Umbilical cord (tissue), 2 donors: ENCODE results near the gene SPATA31D4. TPM values are rescaled to one million over a fixed set of nuclear protein-coding genes. Genes with fewer than 3 reads are reported as not detected.

Experiments
- DNase-seq: peaks from one replicate; pipeline ENCODE4 v3.0.0-alpha.2; 2015; ENCODE audit warnings: low spot score
- total RNA-seq: library from RNA; depleted of rRNA; stranded (reverse); fragments of >200 nt; gene quantifications from one replicate; pipeline ENCODE4 v1.2.3, GENCODE V29; 2014; ENCODE audit warnings: low replicate concordance; ENCODE audit not compliant: insufficient read depth

The SPATA31D4 gene
- total RNA-seq, 1 donor from 2014 or later, result 1.7 TPM

GRCh38 chr9:81964218-81965171 lies 36.3 kb downstream of the SPATA31D4 start:
- no peak for DNase-seq

DNA sequence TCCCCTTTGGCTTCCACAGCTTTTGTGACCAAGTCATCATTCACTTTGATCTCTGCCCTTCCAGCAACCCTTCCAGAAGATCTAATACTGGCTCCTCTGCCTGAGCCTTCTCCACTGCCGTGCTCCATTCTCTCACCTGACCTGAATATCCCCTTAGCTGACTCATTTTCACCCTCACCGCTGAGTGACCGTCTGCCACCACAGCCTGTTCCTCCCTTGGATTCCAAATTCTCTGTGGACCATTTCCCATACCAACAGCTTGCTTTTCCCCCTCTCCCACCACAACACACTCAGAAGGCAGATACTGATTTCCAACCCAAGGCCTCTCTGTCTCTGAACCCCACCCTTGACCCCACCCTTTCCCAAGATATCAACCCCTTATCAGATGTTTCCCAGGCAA lies 39.8 kb downstream of the SPATA31D4 start:
- DNase-seq, result no peak

DNA sequence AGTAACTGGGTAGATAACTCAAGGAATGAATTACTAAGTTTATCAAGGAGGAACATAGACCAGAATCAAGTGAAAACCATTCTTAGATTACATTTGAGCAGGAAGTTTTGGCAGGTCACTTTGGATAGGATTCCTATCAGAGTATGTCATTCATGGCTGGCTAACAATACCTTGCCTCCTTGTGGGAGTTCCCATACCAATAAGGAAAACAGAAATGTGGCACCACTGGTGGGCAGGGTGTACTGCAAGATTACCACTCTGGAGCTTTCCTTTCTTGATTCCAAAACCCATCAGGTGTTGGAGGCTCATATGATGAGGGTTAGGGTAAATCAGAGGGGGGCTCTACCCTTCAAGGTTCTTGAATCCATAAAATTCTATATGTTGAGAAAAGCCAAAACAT lies 41.7 kb downstream of the SPATA31D4 start:
- no peak for DNase-seq

- no peak for DNase-seq
Observed at GRCh38 chr9:81971727-81972126, 43.5 kb downstream of the SPATA31D4 start.

DNA sequence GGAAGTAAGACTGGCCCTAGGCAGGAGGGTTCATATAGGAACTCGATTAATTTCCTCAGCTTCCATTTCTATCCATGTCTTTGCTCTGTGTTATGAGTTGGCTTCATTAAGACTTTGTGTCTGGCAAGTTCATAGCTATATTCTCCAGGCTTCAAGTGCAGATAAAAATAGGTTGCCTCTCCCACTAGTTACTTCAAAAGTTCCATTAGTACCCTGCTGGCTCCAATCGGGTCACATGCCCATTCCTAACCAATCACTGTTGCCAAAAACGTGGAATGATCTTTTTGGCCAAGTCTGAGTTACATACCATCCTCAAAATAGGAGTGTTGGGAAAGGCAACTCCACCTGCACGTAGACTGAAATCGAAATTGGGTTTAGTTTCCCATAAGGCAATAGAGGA lies 46.5 kb downstream of the SPATA31D4 start:
- no peak for DNase-seq

GRCh38 chr9:81976351-81976750 lies 48.1 kb downstream of the SPATA31D4 start:
- no peak for DNase-seq

- no peak for DNase-seq
Observed at GRCh38 chr9:81979196-81979595, 51.0 kb downstream of the SPATA31D4 start.

DNA sequence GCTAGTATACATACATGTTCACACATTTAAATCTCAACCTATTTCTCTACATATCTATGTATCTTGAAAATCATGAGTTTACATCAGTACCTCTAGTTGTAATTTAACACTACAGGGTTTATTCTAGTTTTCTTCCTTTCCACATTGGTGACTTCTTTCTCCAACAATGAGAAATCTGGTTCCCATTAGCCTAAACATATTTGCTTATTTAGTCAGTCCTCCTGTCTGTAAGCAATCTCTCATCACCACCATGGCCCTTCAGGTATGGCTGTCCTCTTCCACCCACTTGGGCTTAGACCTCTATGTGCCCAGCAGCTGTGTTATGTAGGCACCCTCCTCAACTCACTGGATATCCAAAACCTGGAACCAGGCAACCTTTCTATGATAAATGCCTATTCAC lies 52.3 kb downstream of the SPATA31D4 start:
- no peak for DNase-seq

- DNase-seq, result no peak
Observed at GRCh38 chr9:81981883-81982282, 53.7 kb downstream of the SPATA31D4 start.

Other genes with a start within 250 kb of the SPATA31D4 start
- 44.8 TPM for gene TLE1, start 238.9 kb upstream of the SPATA31D4 start, total RNA-seq
- 2.2 TPM for gene SPATA31D3, start 15.1 kb downstream of the SPATA31D4 start, total RNA-seq
- 0.24 TPM for gene SPATA31D1, start 60.3 kb downstream of the SPATA31D4 start, total RNA-seq